Gastrocnemius medialis (tissue), 4 donors: ENCODE data around the gene RAB14.

Source experiments
- POLR2A ChIP-seq, 2 donors: fragments of 450-650 bp; IDR thresholded peaks; one replicate each; pipeline ENCODE4 v1.6.1; 2017; ENCODE audit warnings: antibody characterized with exemption in 2 of 2, mild to moderate bottlenecking in 2 of 2, moderate library complexity in 2 of 2
- TF ChIP-seq, protein P1 (sequence below), 5 experiments: fragments of 450-650 bp in 3 of 5; fragments of 200-600 bp in 2 of 5; sonication (generic) in 2 of 5; IDR thresholded peaks in 4 of 5; conservative IDR thresholded peaks in 1 of 5; 1 replicate in 4 of 5; 2 replicates in 1 of 5; pipeline ENCODE4 v1.5.1; 2016 to 2019; ENCODE audit warnings: antibody characterized with exemption in 5 of 5, mild to moderate bottlenecking in 3 of 5, moderate library complexity in 3 of 5

GRCh38 chr9:121249563-121249962 is 47.9 kb upstream of the RAB14 start:
- TF ChIP-seq, protein P1, sequence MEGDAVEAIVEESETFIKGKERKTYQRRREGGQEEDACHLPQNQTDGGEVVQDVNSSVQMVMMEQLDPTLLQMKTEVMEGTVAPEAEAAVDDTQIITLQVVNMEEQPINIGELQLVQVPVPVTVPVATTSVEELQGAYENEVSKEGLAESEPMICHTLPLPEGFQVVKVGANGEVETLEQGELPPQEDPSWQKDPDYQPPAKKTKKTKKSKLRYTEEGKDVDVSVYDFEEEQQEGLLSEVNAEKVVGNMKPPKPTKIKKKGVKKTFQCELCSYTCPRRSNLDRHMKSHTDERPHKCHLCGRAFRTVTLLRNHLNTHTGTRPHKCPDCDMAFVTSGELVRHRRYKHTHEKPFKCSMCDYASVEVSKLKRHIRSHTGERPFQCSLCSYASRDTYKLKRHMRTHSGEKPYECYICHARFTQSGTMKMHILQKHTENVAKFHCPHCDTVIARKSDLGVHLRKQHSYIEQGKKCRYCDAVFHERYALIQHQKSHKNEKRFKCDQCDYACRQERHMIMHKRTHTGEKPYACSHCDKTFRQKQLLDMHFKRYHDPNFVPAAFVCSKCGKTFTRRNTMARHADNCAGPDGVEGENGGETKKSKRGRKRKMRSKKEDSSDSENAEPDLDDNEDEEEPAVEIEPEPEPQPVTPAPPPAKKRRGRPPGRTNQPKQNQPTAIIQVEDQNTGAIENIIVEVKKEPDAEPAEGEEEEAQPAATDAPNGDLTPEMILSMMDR (IDR thresholded peaks at IDR 0.05 in 4 of 5, conservative IDR thresholded peaks at IDR 0.05 in 1 of 5) = no peak
- TF ChIP-seq POLR2A (IDR thresholded peaks at IDR 0.05) = no peak
